Caco-2 (cell line): ENCODE measurements around the gene SLC30A9. TPM values are rescaled to one million over a fixed set of nuclear protein-coding genes. Genes with fewer than 3 reads are reported as not detected.

Experiments used
- BruUV-seq: library from RNA; stranded (reverse); fragments of 400-500 nt; replicated peaks from 2 replicates; lab custom pipeline; 2021; lab: Mats Ljungman, UMichigan
- CTCF ChIA-PET: fragments of 300-600 bp; sonication (Branson Sonifier 250); formaldehyde crosslinking; loops from one replicate; lab custom pipeline; 2022; ENCODE audit warnings: antibody characterized with exemption; lab: Charles Lee
- POLR2A ChIA-PET: fragments of 300-600 bp; sonication (Branson Sonifier 250); formaldehyde crosslinking; loops from one replicate; lab custom pipeline; 2022; ENCODE audit warnings: antibody characterized with exemption; lab: Charles Lee
- DNase-seq, 2 experiments: peaks; one replicate each; pipeline versions ENCODE4 v3.0.0 to v3.0.0-alpha.2; 2020 to 2022
- H3K27me3 ChIP-seq: replicated peaks from 2 replicates; pipeline ENCODE4 v1.6.0; 2011; ENCODE audit warnings: low read length; ENCODE audit not compliant: control insufficient read depth, insufficient read depth
- H3K36me3 ChIP-seq: 2 replicates; pipeline ENCODE4 v1.5.1; 2011; ENCODE audit warnings: low read length; ENCODE audit not compliant: control insufficient read depth, insufficient read depth
- H3K4me1 ChIP-seq: fragments of 250-450 bp; sonication (Bioruptor Pico); 2 replicates; pipeline ENCODE4 v1.5.1; 2020; ENCODE audit warnings: mild to moderate bottlenecking
- H3K4me3 ChIP-seq: 2 replicates; pipeline ENCODE4 v1.5.1; 2011; ENCODE audit warnings: low read depth, mild to moderate bottlenecking, control low read depth, low read length
- H3K9me3 ChIP-seq: fragments of 250-450 bp; sonication (Bioruptor Pico); 2 replicates; pipeline ENCODE4 v1.5.1; 2020; ENCODE audit warnings: mild to moderate bottlenecking, moderate library complexity
- H3K27ac Mint-ChIP-seq: one replicate; pipeline ENCODE4 v1.8.0; 2022; ENCODE audit warnings: mixed read lengths; ENCODE audit not compliant: unreplicated experiment
- H3K27me3 Mint-ChIP-seq: one replicate; pipeline ENCODE4 v1.8.0; 2022; ENCODE audit warnings: mixed read lengths; ENCODE audit not compliant: insufficient read depth, unreplicated experiment
- H3K36me3 Mint-ChIP-seq: one replicate; pipeline ENCODE4 v1.8.0; 2022; ENCODE audit warnings: mild to moderate bottlenecking, mixed read lengths; ENCODE audit not compliant: insufficient read depth, unreplicated experiment
- H3K4me1 Mint-ChIP-seq: one replicate; pipeline ENCODE4 v1.8.0; 2022; ENCODE audit warnings: low read depth, mixed read lengths; ENCODE audit not compliant: unreplicated experiment
- H3K4me3 Mint-ChIP-seq: one replicate; pipeline ENCODE4 v1.8.0; 2022; ENCODE audit warnings: mild to moderate bottlenecking, moderate library complexity, mixed read lengths; ENCODE audit not compliant: unreplicated experiment
- H3K9me3 Mint-ChIP-seq: one replicate; pipeline ENCODE4 v1.8.0; 2022; ENCODE audit warnings: mixed read lengths; ENCODE audit not compliant: unreplicated experiment
- CTCF ChIP-seq, 2 experiments: fragments of 200-600 bp in 1 of 2; IDR thresholded peaks; 1 replicate in 1 of 2; 2 replicates in 1 of 2; pipeline versions ENCODE4 v1.5.1 to v1.8.0; 2011 to 2022; ENCODE audit warnings: antibody characterized with exemption in 1 of 2, control low read depth in 1 of 2, inconsistent platforms in 1 of 2, low read depth in 1 of 2, low read length in 1 of 2, mild to moderate bottlenecking in 1 of 2, moderate library complexity in 1 of 2; ENCODE audit not compliant: insufficient read depth in 1 of 2, severe bottlenecking in 1 of 2, unreplicated experiment in 1 of 2
- intact Hi-C: fragments of 100-400 bp; cut with micrococcal nuclease; formaldehyde crosslinking; loops from one replicate; pipeline ENCODE4 v1.10.0; 2022; ENCODE audit not compliant: unreplicated experiment
- total RNA-seq: library from RNA; stranded (reverse); gene quantifications from 2 replicates; pipeline ENCODE4 v1.2.3, GENCODE V29; 2022

The SLC30A9 gene
- total RNA-seq, 1 experiment from 2014 or later: 57.1 TPM

DNA sequence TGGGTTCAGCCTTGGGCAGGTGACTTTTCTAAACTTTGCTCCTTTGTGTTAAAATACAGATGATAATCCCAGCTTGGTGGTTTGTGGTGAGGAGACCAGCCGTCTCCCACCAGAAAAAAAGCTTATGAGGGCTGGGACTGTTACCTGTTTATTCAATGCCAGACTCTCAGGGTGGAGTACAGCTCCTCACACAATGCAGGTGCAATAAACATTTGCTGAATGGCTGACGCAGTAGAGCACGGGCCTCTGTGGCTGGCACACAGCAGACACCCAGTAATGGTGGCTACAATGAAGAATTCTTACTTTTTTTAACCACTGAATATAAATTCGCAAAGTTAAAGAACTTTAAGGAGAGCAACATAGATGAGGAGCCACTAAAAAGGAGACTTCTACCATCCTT is 131.9 kb downstream of the SLC30A9 start:
- no peak overlapping the region for H3K27ac Mint-ChIP-seq
- no peak overlapping the region for H3K4me3 Mint-ChIP-seq
- no peaks in the 10 kb centered on the region for H3K36me3 Mint-ChIP-seq
- BruUV-seq: no TSS peak
- ChIA-PET CTCF (no interaction called here), POLR2A (no interaction called here)
- no peaks in the 10 kb centered on the region for H3K4me1 Mint-ChIP-seq
- no peak for DNase-seq
- no peak for TF ChIP-seq CTCF (IDR thresholded peaks at IDR 0.05; ENCODE audit: insufficient read depth in 1 of 2, low read depth in 1 of 2, low read length in 1 of 2, severe bottlenecking in 1 of 2, unreplicated experiment in 1 of 2)
- Histone ChIP-seq H3K36me3 (no peaks in the 10 kb centered on the region), H3K4me3 (no peak overlapping the region), H3K4me1 (no peaks in the 10 kb centered on the region), H3K9me3 (no peaks in the 10 kb centered on the region), H3K27me3 (no peaks in the 10 kb centered on the region)
- intact Hi-C loops: no loop called here
- no peaks in the 10 kb centered on the region for H3K9me3 Mint-ChIP-seq
- peaks cover 31% of the 10 kb centered on the region for H3K27me3 Mint-ChIP-seq

DNA sequence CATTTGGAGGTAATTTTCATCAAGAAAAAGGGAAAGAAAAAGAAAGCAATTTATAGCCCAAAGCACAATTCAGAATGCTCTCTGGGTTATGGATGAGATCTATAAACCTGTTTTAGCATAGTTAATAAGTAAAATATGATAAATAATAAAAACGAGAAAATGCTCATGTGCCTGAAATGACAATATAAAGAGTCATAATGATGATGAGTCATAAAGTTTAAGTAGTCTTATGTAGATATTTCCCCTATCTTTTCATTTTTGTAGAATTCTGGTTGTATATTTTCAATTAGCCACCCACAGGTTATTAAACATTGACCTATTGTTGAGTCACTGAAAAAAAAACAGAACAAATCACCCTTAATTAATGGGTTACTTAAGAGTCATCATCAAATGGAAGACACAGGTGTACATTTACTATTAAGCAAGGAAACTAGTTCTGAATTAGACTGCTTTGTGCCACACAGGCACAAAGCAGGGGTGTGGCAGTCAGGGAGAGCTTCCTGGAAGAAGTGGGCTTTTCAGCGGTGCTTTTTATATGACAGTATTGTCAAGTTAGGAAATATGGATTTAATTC is 132.8 kb downstream of the SLC30A9 start:
- DNase-seq: no peak
- Mint-ChIP-seq H3K36me3 (no peaks in the 10 kb centered on the region), H3K27ac (no peak overlapping the region), H3K4me3 (no peak overlapping the region), H3K9me3 (no peaks in the 10 kb centered on the region), H3K27me3 (peaks cover 28% of the 10 kb centered on the region), H3K4me1 (no peaks in the 10 kb centered on the region)
- ChIA-PET POLR2A (no interaction called here), CTCF (no interaction called here)
- Histone ChIP-seq H3K4me1 (no peaks in the 10 kb centered on the region), H3K9me3 (no peaks in the 10 kb centered on the region), H3K27me3 (no peaks in the 10 kb centered on the region), H3K4me3 (no peak overlapping the region), H3K36me3 (no peaks in the 10 kb centered on the region)
- intact Hi-C loops: no loop called here
- no peak for TF ChIP-seq CTCF (IDR thresholded peaks at IDR 0.05; ENCODE audit: insufficient read depth in 1 of 2, low read depth in 1 of 2, low read length in 1 of 2, severe bottlenecking in 1 of 2, unreplicated experiment in 1 of 2)
- BruUV-seq: no TSS peak

GRCh38 chr4:42132099-42132498 is 141.8 kb downstream of the SLC30A9 start:
- Mint-ChIP-seq H3K27ac (no peak overlapping the region), H3K9me3 (no peaks in the 10 kb centered on the region), H3K27me3 (peaks cover 4% of the 10 kb centered on the region), H3K36me3 (no peaks in the 10 kb centered on the region), H3K4me3 (no peak overlapping the region), H3K4me1 (no peaks in the 10 kb centered on the region)
- H3K36me3 ChIP-seq: no peaks in the 10 kb centered on the region
- POLR2A ChIA-PET: no interaction called here
- H3K27me3 ChIP-seq: no peaks in the 10 kb centered on the region
- no peaks in the 10 kb centered on the region for H3K4me1 ChIP-seq
- DNase-seq: no peak
- intact Hi-C loops: no loop called here
- CTCF ChIA-PET: no interaction called here
- BruUV-seq: no TSS peak
- peaks cover under 1% of the 10 kb centered on the region; the same call in 1 of the 2 replicates for H3K9me3 ChIP-seq
- no peak overlapping the region for H3K4me3 ChIP-seq
- TF ChIP-seq CTCF (IDR thresholded peaks at IDR 0.05; ENCODE audit: insufficient read depth in 1 of 2, low read depth in 1 of 2, low read length in 1 of 2, severe bottlenecking in 1 of 2, unreplicated experiment in 1 of 2): no peak
